B cell (primary cell): ENCODE results near the gene DRC7. TPM values are rescaled to one million over a fixed set of nuclear protein-coding genes. Genes with fewer than 3 reads are reported as not detected.

Experiments used
- ATAC-seq: fragments of 200-7000 bp; cut with Tn5 transposase; one replicate; pipeline ENCODE4 v1.10.0; 2021; ENCODE audit warnings: low read depth, mild to moderate bottlenecking, moderate number of reproducible peaks, moderate library complexity
- CTCF ChIA-PET: fragments of 350-600 bp; sonication (Branson Sonifier 250); formaldehyde crosslinking; loops from one replicate; lab custom pipeline; 2021; ENCODE audit warnings: antibody characterized with exemption, inconsistent platforms; lab: Charles Lee
- POLR2A ChIA-PET: fragments of 350-600 bp; sonication (Branson Sonifier 250); formaldehyde crosslinking; loops from one replicate; lab custom pipeline; 2021; ENCODE audit warnings: antibody characterized with exemption; lab: Charles Lee
- DNase-seq: peaks from one replicate; pipeline ENCODE4 v3.0.0; 2013
- H2AFZ ChIP-seq: 2 replicates; pipeline ENCODE4 v1.6.1; 2012; ENCODE audit warnings: mild to moderate bottlenecking, low read depth, low read length; ENCODE audit not compliant: insufficient read depth, poor library complexity, severe bottlenecking
- H3K27ac ChIP-seq, 2 donors: 1 replicate in 1 of 2; 2 replicates in 1 of 2; pipeline ENCODE4 v1.5.1; 2012 to 2013; ENCODE audit warnings: low read length in 2 of 2, mild to moderate bottlenecking in 2 of 2, moderate library complexity in 1 of 2
- H3K27me3 ChIP-seq, 4 experiments: fragments of 200-600 bp in 1 of 4; sonication (generic) in 1 of 4; replicated peaks in 1 of 4; 1 replicate in 2 of 4; 2 replicates in 2 of 4; pipeline versions ENCODE4 v1.6.1 to v1.7.0; 2013 to 2016; ENCODE audit warnings: low read length in 3 of 4, mild to moderate bottlenecking in 2 of 4, mixed read lengths in 1 of 4, moderate library complexity in 1 of 4; ENCODE audit not compliant: insufficient read depth in 4 of 4, control insufficient read depth in 3 of 4; ENCODE audit errors: control extremely low read depth in 1 of 4
- H3K36me3 ChIP-seq, 2 experiments: replicated peaks in 1 of 2; 1 replicate in 1 of 2; 2 replicates in 1 of 2; pipeline versions ENCODE4 v1.6.1 to v1.7.1; 2013; ENCODE audit warnings: low read length in 1 of 2; ENCODE audit not compliant: insufficient read depth in 2 of 2, control insufficient read depth in 1 of 2; ENCODE audit errors: control extremely low read depth in 1 of 2, extremely low read depth in 1 of 2
- H3K4me1 ChIP-seq, 2 donors: fragments of 200-600 bp in 1 of 2; sonication (generic) in 1 of 2; 1 replicate in 1 of 2; 2 replicates in 1 of 2; pipeline versions ENCODE4 v1.5.1 to v1.6.1; 2013 to 2017; ENCODE audit warnings: low read length in 2 of 2; ENCODE audit not compliant: control insufficient read depth in 2 of 2, insufficient read depth in 2 of 2
- H3K4me2 ChIP-seq: replicated peaks from 2 replicates; pipeline ENCODE3; 2012; ENCODE audit warnings: mild to moderate bottlenecking, low read depth, low read length; ENCODE audit not compliant: poor library complexity, severe bottlenecking
- H3K4me3 ChIP-seq, 5 experiments: fragments of 200-600 bp in 1 of 5; sonication (generic) in 1 of 5; 1 replicate in 3 of 5; 2 replicates in 2 of 5; pipeline versions ENCODE4 v1.5.1 to v1.7.0; 2011 to 2016; ENCODE audit warnings: low read length in 4 of 5, mild to moderate bottlenecking in 4 of 5, low read depth in 2 of 5, control low read depth in 1 of 5, moderate library complexity in 1 of 5; ENCODE audit not compliant: insufficient read depth in 1 of 5; ENCODE audit errors: control extremely low read depth in 1 of 5, extremely low read depth in 1 of 5
- H3K79me2 ChIP-seq: fragments of 200-600 bp; sonication (generic); one replicate; pipeline ENCODE4 v1.6.0; 2016; ENCODE audit warnings: low read length; ENCODE audit not compliant: control insufficient read depth, insufficient read depth
- H3K9ac ChIP-seq: fragments of 200-600 bp; sonication (generic); 2 replicates; pipeline ENCODE4 v1.6.1; 2017; ENCODE audit warnings: mild to moderate bottlenecking, low read length, moderate library complexity
- H3K9me3 ChIP-seq, 3 donors: one replicate each; pipeline versions ENCODE4 v1.6.1 to v1.7.1; 2013; ENCODE audit warnings: low read length in 2 of 3; ENCODE audit not compliant: control insufficient read depth in 2 of 3, insufficient read depth in 1 of 3; ENCODE audit errors: control extremely low read depth in 1 of 3
- H4K20me1 ChIP-seq: 2 replicates; pipeline ENCODE4 v1.6.0; 2012; ENCODE audit warnings: mild to moderate bottlenecking, low read length; ENCODE audit not compliant: insufficient read depth, control insufficient read depth, poor library complexity, severe bottlenecking
- H3K27ac Mint-ChIP-seq: one replicate; pipeline ENCODE4 v1.8.0; 2021; ENCODE audit warnings: mixed read lengths
- H3K27me3 Mint-ChIP-seq: one replicate; pipeline ENCODE4 v1.8.0; 2021; ENCODE audit warnings: mixed read lengths
- H3K4me1 Mint-ChIP-seq: one replicate; pipeline ENCODE4 v1.8.0; 2021; ENCODE audit warnings: mixed read lengths
- H3K4me3 Mint-ChIP-seq: one replicate; pipeline ENCODE4 v1.8.0; 2021; ENCODE audit warnings: mixed read lengths
- H3K9me3 Mint-ChIP-seq: one replicate; pipeline ENCODE4 v1.8.0; 2022; ENCODE audit warnings: mixed read lengths; ENCODE audit not compliant: insufficient read depth
- CTCF ChIP-seq: fragments of 200-600 bp; IDR thresholded peaks from one replicate; pipeline ENCODE4 v1.8.0; 2022; ENCODE audit warnings: antibody characterized with exemption, mild to moderate bottlenecking
- EZH2 ChIP-seq: IDR thresholded peaks from 2 replicates; pipeline ENCODE4 v1.6.1; 2012; ENCODE audit warnings: borderline replicate concordance, low read depth, mild to moderate bottlenecking, moderate library complexity, low read length; ENCODE audit not compliant: insufficient read depth, poor library complexity, severe bottlenecking
- WGBS: methylation state at CpG from one replicate; pipeline ENCODE4 v1.1.5; 2013; ENCODE audit warnings: missing lambda C conversion rate; ENCODE audit not compliant: insufficient coverage; 5-methylcytosine and 5-hydroxymethylcytosine counted together
- intact Hi-C: fragments of 100-400 bp; cut with micrococcal nuclease; formaldehyde crosslinking; loops from one replicate; pipeline ENCODE4 v1.10.0; 2022
- polyA plus RNA-seq: library from polyadenylated mRNA; depleted of rRNA; stranded (reverse); fragments of >200 nt; gene quantifications from 2 replicates; pipeline ENCODE4 v1.2.3, GENCODE V29; 2012
- total RNA-seq, 2 donors: library from RNA; stranded (reverse); fragments of 120-200 nt in 1 of 2; gene quantifications; 1 replicate in 1 of 2; 2 replicates in 1 of 2; pipeline versions ENCODE4 v1.2.3 to v1.2.4, GENCODE V29; 2013 to 2022

The DRC7 gene
- total and polyA plus RNA-seq, 2 donors (not counting 1 experiment from before 2014, with no cell fraction given), result 0.12 to 0.22 TPM

- Histone ChIP-seq H3K27me3 (no peaks in the 10 kb centered on the region), H3K79me2 (no peaks in the 10 kb centered on the region), H2AFZ (no peak overlapping the region), H3K4me2 (no peak overlapping the region), H4K20me1 (no peaks in the 10 kb centered on the region), H3K27ac (no peak overlapping the region), H3K4me3 (no peak overlapping the region), H3K4me1 (no peaks in the 10 kb centered on the region), H3K9ac (no peak overlapping the region), H3K36me3 (no peaks in the 10 kb centered on the region), H3K9me3 (peaks cover 0 to 3% (median 0%) of the 10 kb centered on the region in 3 donors)
- ChIA-PET CTCF (no interaction called here), POLR2A (interaction anchor here (0.5 kb wide), 1 partner anchor 180 kb away, joined by 4 read pairs; no protein-coding TSS in a partner anchor)
- intact Hi-C loops, result no loop called here
- Mint-ChIP-seq H3K4me3 (no peak overlapping the region), H3K27me3 (peaks cover 21% of the 10 kb centered on the region), H3K9me3 (no peaks in the 10 kb centered on the region), H3K27ac (no peak overlapping the region), H3K4me1 (no peaks in the 10 kb centered on the region)
- TF ChIP-seq EZH2 (no peak), CTCF (no peak)
- ATAC-seq (no peak), DNase-seq (no peak)
- WGBS, result 92% methylated on average over 11 of the region's 11 CpGs
Measured at GRCh38 chr16:57707331-57707730, 12.7 kb downstream of the DRC7 start.

GRCh38 chr16:57708168-57708567 lies 13.6 kb downstream of the DRC7 start:
- Histone ChIP-seq H3K4me3 (no peak overlapping the region), H3K79me2 (no peaks in the 10 kb centered on the region), H3K27ac (no peak overlapping the region), H3K9me3 (peaks cover 0 to 3% (median 0%) of the 10 kb centered on the region in 3 donors), H3K4me1 (no peaks in the 10 kb centered on the region), H2AFZ (no peak overlapping the region), H3K27me3 (no peaks in the 10 kb centered on the region), H3K4me2 (no peak overlapping the region), H3K9ac (no peak overlapping the region), H3K36me3 (no peaks in the 10 kb centered on the region), H4K20me1 (no peaks in the 10 kb centered on the region)
- Mint-ChIP-seq H3K9me3 (no peaks in the 10 kb centered on the region), H3K27ac (no peak overlapping the region), H3K4me3 (no peak overlapping the region), H3K4me1 (no peaks in the 10 kb centered on the region), H3K27me3 (peaks cover 26% of the 10 kb centered on the region)
- ATAC-seq (no peak), DNase-seq (no peak)
- intact Hi-C loops, result no loop called here
- CTCF ChIA-PET, result no interaction called here
- POLR2A ChIA-PET, result no interaction called here
- TF ChIP-seq CTCF (no peak), EZH2 (no peak)
- WGBS, result no CpG with 5 or more reads among the region's 3 CpGs
